ENCODE data around the gene BBS5. TPM values are rescaled to one million over a fixed set of nuclear protein-coding genes. Genes with fewer than 3 reads are reported as not detected.
"Not testable (repeated sequence)": the region's sequence is repeated elsewhere in the genome, so short reads cannot be mapped to it uniquely, and the experiment has no call there.

BBS5 gene
- total RNA-seq: 10 to 100 TPM in 2 of 4 donors, 1 to 10 TPM in 2; 4.3 to 24.1 (median 9.8) TPM

DNA sequence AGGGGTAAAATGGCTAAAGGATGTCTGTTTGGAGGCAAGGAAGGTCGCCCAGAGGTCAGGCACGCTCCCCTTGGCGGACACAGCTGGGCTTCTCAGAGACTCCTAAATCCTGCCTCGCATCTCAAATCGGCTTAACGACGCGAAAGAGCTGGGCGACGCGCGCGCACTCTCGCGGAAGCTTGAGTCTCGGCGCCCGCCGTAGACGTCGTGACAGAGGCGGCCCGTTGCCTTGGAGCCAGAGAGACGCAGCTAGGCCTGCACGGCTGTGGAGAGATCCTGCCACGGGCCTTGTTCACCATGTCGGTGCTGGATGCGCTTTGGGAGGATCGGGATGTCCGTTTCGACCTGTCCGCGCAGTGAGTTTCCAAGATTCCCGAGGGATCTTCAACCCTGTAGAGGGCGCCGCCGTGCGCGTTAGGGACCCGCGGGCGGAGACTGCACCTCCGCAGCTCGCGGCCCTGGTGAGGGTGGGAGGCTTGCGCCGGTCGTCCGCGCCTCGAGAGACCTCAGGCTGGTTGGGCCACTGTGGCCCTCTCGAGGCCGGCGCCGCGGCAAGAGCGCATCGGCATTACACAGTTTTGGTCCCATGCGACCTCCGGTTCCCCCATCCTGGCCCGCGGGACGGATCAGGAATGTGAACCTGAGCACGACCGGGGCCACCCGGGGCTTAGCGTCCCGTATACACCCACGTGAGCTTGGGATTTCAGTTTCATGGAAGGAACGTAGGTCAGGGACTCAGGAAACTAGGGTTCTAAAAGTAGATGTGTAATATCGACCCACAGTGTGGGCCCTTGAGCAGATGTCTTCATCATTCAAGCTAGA, at the start of gene BBS5:
Gene BBS5, plus strand, starts transcription at position 238 of the 822 bp plus-strand sequence. Its CDS starts 60 bp downstream, at position 298.
- H3K27ac ChIP-seq: peak within 1 kb of the TSS; percentile 12
- DNase-seq (ENCODE audit: low spot score in 2 of 2): peak; percentile 82 to 89
- peak in 2 of 3 donors; percentile 13 to 45 for TF ChIP-seq POLR2AphosphoS5 (IDR thresholded peaks at IDR 0.05)
- no peak for TF ChIP-seq EP300 (IDR thresholded peaks at IDR 0.05)
- TF ChIP-seq CTCF (IDR thresholded peaks at IDR 0.05): peak in 1 of 2 donors; percentile 25
- TF ChIP-seq POLR2A (IDR thresholded peaks at IDR 0.05): no peak
- peaks cover 22% of the 10 kb centered on the region for H3K36me3 ChIP-seq
- H3K4me3 ChIP-seq: peak within 1 kb of the TSS; percentile 74
- peaks cover 11% of the 10 kb centered on the region for H3K4me1 ChIP-seq
- H3K9me3 ChIP-seq: no peaks in the 10 kb centered on the region
- no peaks in the 10 kb centered on the region for H3K27me3 ChIP-seq
- 0% methylated on average over 17 of the region's 71 CpGs for WGBS

GRCh38 chr2:169431772-169432171, 47.5 kb upstream of the BBS5 start:
- not testable (repeated sequence) for H3K36me3 ChIP-seq; H3K4me3 ChIP-seq; H3K9me3 ChIP-seq; H3K27me3 ChIP-seq; H3K27ac ChIP-seq; DNase-seq (ENCODE audit: low spot score in 2 of 2); H3K4me1 ChIP-seq

- not testable (repeated sequence) for H3K4me1 ChIP-seq; H3K36me3 ChIP-seq; DNase-seq (ENCODE audit: low spot score in 2 of 2); H3K27me3 ChIP-seq; H3K9me3 ChIP-seq; H3K4me3 ChIP-seq; H3K27ac ChIP-seq
- WGBS: 81% methylated on average over 1 of the region's 1 CpG
Measured at GRCh38 chr2:169434236-169434635, 45.1 kb upstream of the BBS5 start.

- no peak overlapping the region for H3K27ac ChIP-seq
- H3K27me3 ChIP-seq: no peaks in the 10 kb centered on the region
- H3K9me3 ChIP-seq: no peaks in the 10 kb centered on the region
- no peaks in the 10 kb centered on the region for H3K4me1 ChIP-seq
- DNase-seq (ENCODE audit: low spot score in 2 of 2): no peak
- WGBS: 24% methylated on average over 3 of the region's 3 CpGs
- no peaks in the 10 kb centered on the region for H3K36me3 ChIP-seq
- no peak for TF ChIP-seq POLR2AphosphoS5 (IDR thresholded peaks at IDR 0.05)
- no peak for TF ChIP-seq EP300 (IDR thresholded peaks at IDR 0.05)
- TF ChIP-seq CTCF (IDR thresholded peaks at IDR 0.05): no peak
- TF ChIP-seq POLR2A (IDR thresholded peaks at IDR 0.05): no peak
- H3K4me3 ChIP-seq: no peak overlapping the region
Measured at GRCh38 chr2:169438466-169439072, 40.7 kb upstream of the BBS5 start.

- no peaks in the 10 kb centered on the region for H3K4me1 ChIP-seq
- H3K9me3 ChIP-seq: no peaks in the 10 kb centered on the region
- no peak overlapping the region for H3K27ac ChIP-seq
- TF ChIP-seq POLR2AphosphoS5 (IDR thresholded peaks at IDR 0.05): no peak
- no peak for TF ChIP-seq CTCF (IDR thresholded peaks at IDR 0.05)
- no peak for TF ChIP-seq POLR2A (IDR thresholded peaks at IDR 0.05)
- no peak for TF ChIP-seq EP300 (IDR thresholded peaks at IDR 0.05)
- no peaks in the 10 kb centered on the region for H3K36me3 ChIP-seq
- WGBS: 91% methylated on average over 3 of the region's 3 CpGs
- no peak for DNase-seq (ENCODE audit: low spot score in 2 of 2)
- H3K27me3 ChIP-seq: no peaks in the 10 kb centered on the region
- H3K4me3 ChIP-seq: no peak overlapping the region
Measured at GRCh38 chr2:169439900-169440299, 39.4 kb upstream of the BBS5 start.

DNA sequence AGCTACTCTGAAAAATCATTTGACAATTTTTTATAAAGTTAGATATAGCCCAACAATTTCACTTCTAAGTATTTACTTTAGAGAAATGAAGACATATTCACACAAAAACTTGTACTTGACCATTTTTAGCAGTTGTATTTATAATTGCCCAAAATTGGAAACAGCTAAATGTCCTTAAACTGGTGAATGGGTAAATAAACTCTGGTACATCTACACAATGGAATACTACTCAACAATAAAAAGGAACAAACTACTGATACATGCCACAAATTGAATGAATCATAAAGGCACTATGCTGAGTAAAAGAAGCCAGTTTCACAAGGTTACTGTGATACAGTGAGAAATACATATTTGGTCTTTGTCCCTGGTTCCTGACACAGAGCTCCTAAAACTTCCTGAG, 32.8 kb upstream of the BBS5 start:
- no peak overlapping the region for H3K4me3 ChIP-seq
- TF ChIP-seq EP300 (IDR thresholded peaks at IDR 0.05) (no peak), POLR2A (IDR thresholded peaks at IDR 0.05) (no peak), POLR2AphosphoS5 (IDR thresholded peaks at IDR 0.05) (no peak), CTCF (IDR thresholded peaks at IDR 0.05) (no peak)
- DNase-seq (ENCODE audit: low spot score in 2 of 2): no peak
- no peak overlapping the region for H3K27ac ChIP-seq
- no peaks in the 10 kb centered on the region for H3K4me1 ChIP-seq
- no peaks in the 10 kb centered on the region for H3K9me3 ChIP-seq
- H3K27me3 ChIP-seq: no peaks in the 10 kb centered on the region
- H3K36me3 ChIP-seq: no peaks in the 10 kb centered on the region
